WTC11 (cell line): ENCODE measurements around the gene CMTM7. TPM values are rescaled to one million over a fixed set of nuclear protein-coding genes. Genes with fewer than 3 reads are reported as not detected.

Experiments
- ATAC-seq: fragments of 200-7000 bp; cut with Tn5 transposase; 2 replicates; pipeline ENCODE4 v1.10.0; 2021; ENCODE audit warnings: mild to moderate bottlenecking, moderate library complexity
- CTCF ChIA-PET: fragments of 300-600 bp; sonication (Branson Sonifier 250); formaldehyde crosslinking; loops from one replicate; lab custom pipeline; 2021; ENCODE audit warnings: antibody characterized with exemption; lab: Charles Lee
- POLR2A ChIA-PET: fragments of 350-600 bp; sonication (Branson Sonifier 250); formaldehyde crosslinking; loops from one replicate; lab custom pipeline; 2021; ENCODE audit warnings: antibody characterized with exemption; lab: Charles Lee
- DNase-seq: peaks from one replicate; pipeline ENCODE4 v3.0.0; 2021; ENCODE audit warnings: low spot score
- H3K27ac Mint-ChIP-seq: 2 replicates; pipeline ENCODE4 v1.8.0; 2021; ENCODE audit warnings: mixed read lengths
- H3K27me3 Mint-ChIP-seq: 2 replicates; pipeline ENCODE4 v1.8.0; 2021; ENCODE audit warnings: low read depth, mild to moderate bottlenecking, moderate library complexity, mixed read lengths
- H3K36me3 Mint-ChIP-seq: 2 replicates; pipeline ENCODE4 v1.8.0; 2021; ENCODE audit warnings: mixed read lengths
- H3K4me1 Mint-ChIP-seq: 2 replicates; pipeline ENCODE4 v1.8.0; 2022; ENCODE audit warnings: mixed read lengths
- H3K4me3 Mint-ChIP-seq: 2 replicates; pipeline ENCODE4 v1.8.0; 2021; ENCODE audit warnings: mild to moderate bottlenecking, moderate library complexity, mixed read lengths
- H3K9me3 Mint-ChIP-seq: 2 replicates; pipeline ENCODE4 v1.8.0; 2021; ENCODE audit warnings: mixed read lengths
- AFF4 ChIP-seq: sonication (generic); formaldehyde crosslinking; IDR thresholded peaks from 2 replicates; pipeline ENCODE4 v1.8.1; 2023; ENCODE audit warnings: mild to moderate bottlenecking, missing genetic modification reagents, borderline replicate concordance
- ATF1 ChIP-seq: sonication (generic); formaldehyde crosslinking; IDR thresholded peaks from 2 replicates; pipeline ENCODE4 v1.8.1; 2023; ENCODE audit warnings: mild to moderate bottlenecking, moderate library complexity, missing genetic modification reagents
- CBFB ChIP-seq: sonication (generic); formaldehyde crosslinking; IDR thresholded peaks from 2 replicates; pipeline ENCODE4 v1.8.1; 2022; ENCODE audit warnings: mild to moderate bottlenecking, low read depth, missing genetic modification reagents
- EMX1 ChIP-seq: fragments of 250-450 bp; sonication (Bioruptor Pico); IDR thresholded peaks from 2 replicates; pipeline ENCODE4 v1.8.0; 2021; ENCODE audit warnings: mild to moderate bottlenecking
- ESRRA ChIP-seq: sonication (generic); formaldehyde crosslinking; IDR thresholded peaks from 2 replicates; pipeline ENCODE4 v1.8.1; 2022; ENCODE audit warnings: mild to moderate bottlenecking, missing genetic modification reagents, borderline replicate concordance
- FOXJ3 ChIP-seq: sonication (generic); formaldehyde crosslinking; IDR thresholded peaks from 2 replicates; pipeline ENCODE4 v1.9.0; 2021; ENCODE audit warnings: missing genetic modification reagents, mild to moderate bottlenecking, borderline replicate concordance
- FOXP1 ChIP-seq: sonication (generic); formaldehyde crosslinking; IDR thresholded peaks from 2 replicates; pipeline ENCODE4 v1.8.0; 2022; ENCODE audit warnings: missing genetic modification reagents, mild to moderate bottlenecking, moderate library complexity, borderline replicate concordance
- NR2C2 ChIP-seq: sonication (generic); formaldehyde crosslinking; IDR thresholded peaks from 2 replicates; pipeline ENCODE4 v1.8.0; 2022; ENCODE audit warnings: mild to moderate bottlenecking, missing genetic modification reagents
- NR3C1 ChIP-seq: sonication (generic); formaldehyde crosslinking; conservative IDR thresholded peaks from 2 replicates; pipeline ENCODE4 v1.8.1; 2023; ENCODE audit warnings: low read depth, mild to moderate bottlenecking, missing genetic modification reagents
- RORB ChIP-seq: fragments of 250-450 bp; sonication (Bioruptor Pico); IDR thresholded peaks from 2 replicates; pipeline ENCODE4 v1.9.0; 2021; ENCODE audit warnings: mild to moderate bottlenecking
- TCF7 ChIP-seq: sonication (generic); formaldehyde crosslinking; IDR thresholded peaks from 2 replicates; pipeline ENCODE4 v1.8.0; 2022; ENCODE audit warnings: mild to moderate bottlenecking, low read depth, missing genetic modification reagents, moderate library complexity
- TEAD1 ChIP-seq: sonication (generic); formaldehyde crosslinking; IDR thresholded peaks from 2 replicates; pipeline ENCODE4 v1.8.0; 2022; ENCODE audit warnings: mild to moderate bottlenecking, missing genetic modification reagents
- ZBTB43 ChIP-seq: sonication (generic); formaldehyde crosslinking; IDR thresholded peaks from 2 replicates; pipeline ENCODE4 v1.8.1; 2023; ENCODE audit warnings: mild to moderate bottlenecking, missing genetic modification reagents
- ZNF232 ChIP-seq: sonication (generic); formaldehyde crosslinking; IDR thresholded peaks from 2 replicates; pipeline ENCODE4 v1.8.0; 2022; ENCODE audit warnings: mild to moderate bottlenecking, missing genetic modification reagents
- ZNF317 ChIP-seq: sonication (generic); formaldehyde crosslinking; IDR thresholded peaks from 2 replicates; pipeline ENCODE4 v1.8.1; 2023; ENCODE audit warnings: low read depth, mild to moderate bottlenecking, moderate library complexity, missing genetic modification reagents, borderline replicate concordance
- ZNF512 ChIP-seq: sonication (generic); formaldehyde crosslinking; IDR thresholded peaks from 2 replicates; pipeline ENCODE4 v1.8.1; 2022; ENCODE audit warnings: missing genetic modification reagents, borderline replicate concordance
- ZNF532 ChIP-seq: fragments of 250-450 bp; sonication (Bioruptor Pico); IDR thresholded peaks from 2 replicates; pipeline ENCODE4 v1.9.0; 2021; ENCODE audit warnings: mild to moderate bottlenecking, borderline replicate concordance
- total RNA-seq: library from RNA; stranded (reverse); gene quantifications from 3 replicates; pipeline ENCODE4 v1.2.3, GENCODE V29; 2021
- TF ChIP-seq, protein P1 (sequence below): sonication (generic); formaldehyde crosslinking; IDR thresholded peaks from 2 replicates; pipeline ENCODE4 v1.8.0; 2023; ENCODE audit warnings: missing genetic modification reagents
- TF ChIP-seq, protein P2 (sequence below): sonication (generic); formaldehyde crosslinking; IDR thresholded peaks from 2 replicates; pipeline ENCODE4 v1.8.0; 2022; ENCODE audit warnings: mild to moderate bottlenecking, missing genetic modification reagents

The CMTM7 gene
- total RNA-seq, 1 experiment from 2014 or later: 23.4 TPM

- TF ChIP-seq ZNF532 (CRISPR knock-in tag): no peak
- TF ChIP-seq ZNF232: no peak
- no peak for TF ChIP-seq FOXP1 (CRISPR knock-in tag)
- TF ChIP-seq, protein P1, sequence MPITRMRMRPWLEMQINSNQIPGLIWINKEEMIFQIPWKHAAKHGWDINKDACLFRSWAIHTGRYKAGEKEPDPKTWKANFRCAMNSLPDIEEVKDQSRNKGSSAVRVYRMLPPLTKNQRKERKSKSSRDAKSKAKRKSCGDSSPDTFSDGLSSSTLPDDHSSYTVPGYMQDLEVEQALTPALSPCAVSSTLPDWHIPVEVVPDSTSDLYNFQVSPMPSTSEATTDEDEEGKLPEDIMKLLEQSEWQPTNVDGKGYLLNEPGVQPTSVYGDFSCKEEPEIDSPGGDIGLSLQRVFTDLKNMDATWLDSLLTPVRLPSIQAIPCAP (CRISPR knock-in tag): no peak
- TF ChIP-seq, protein P2, sequence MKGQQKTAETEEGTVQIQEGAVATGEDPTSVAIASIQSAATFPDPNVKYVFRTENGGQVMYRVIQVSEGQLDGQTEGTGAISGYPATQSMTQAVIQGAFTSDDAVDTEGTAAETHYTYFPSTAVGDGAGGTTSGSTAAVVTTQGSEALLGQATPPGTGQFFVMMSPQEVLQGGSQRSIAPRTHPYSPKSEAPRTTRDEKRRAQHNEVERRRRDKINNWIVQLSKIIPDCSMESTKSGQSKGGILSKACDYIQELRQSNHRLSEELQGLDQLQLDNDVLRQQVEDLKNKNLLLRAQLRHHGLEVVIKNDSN (CRISPR knock-in tag): no peak
- TF ChIP-seq EMX1 (CRISPR knock-in tag): no peak
- no peak for TF ChIP-seq ZNF317 (CRISPR knock-in tag)
- TF ChIP-seq ESRRA: no peak
- TF ChIP-seq ZNF512: no peak
- no peak for TF ChIP-seq TEAD1
- TF ChIP-seq NR2C2: no peak
- TF ChIP-seq, all 79 proteins: peak for 0
Observed at GRCh38 chr3:32436816-32437189, 45.1 kb downstream of the CMTM7 start (continued).

DNA sequence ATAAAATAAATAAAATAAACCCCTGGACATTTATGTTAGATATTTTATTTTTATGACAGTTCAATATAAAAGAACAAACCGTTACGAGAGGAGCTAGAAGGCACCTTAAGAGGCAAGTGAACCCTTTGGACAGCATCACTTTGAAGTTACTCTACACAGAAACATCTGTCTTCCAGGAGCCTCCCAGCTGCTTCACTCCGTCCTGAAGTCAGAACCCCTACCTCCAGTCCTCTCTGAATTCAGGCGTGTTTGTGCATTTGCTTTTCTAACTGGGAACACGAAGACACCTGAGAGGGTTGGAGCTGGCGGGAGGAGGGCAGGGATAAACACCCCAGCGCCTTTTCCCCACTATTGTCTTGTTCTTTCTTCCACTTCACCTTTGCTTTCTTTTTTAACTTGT lies 46.2 kb downstream of the CMTM7 start:
- ATAC-seq (no peak), DNase-seq (no peak)
- TF ChIP-seq AFF4: no peak
- no peak for TF ChIP-seq CBFB
- TF ChIP-seq ZBTB43 (CRISPR knock-in tag): no peak
- TF ChIP-seq TCF7: no peak
- TF ChIP-seq NR3C1 (CRISPR knock-in tag): no peak
- TF ChIP-seq, protein P1 (CRISPR knock-in tag): no peak
- no peak for TF ChIP-seq ATF1
- no peak for TF ChIP-seq RORB (CRISPR knock-in tag)
- no peak for TF ChIP-seq FOXJ3 (CRISPR knock-in tag)
- Mint-ChIP-seq H3K9me3 (no peaks in the 10 kb centered on the region), H3K27me3 (no peaks in the 10 kb centered on the region), H3K4me3 (no peak overlapping the region), H3K36me3 (0 out of 2 replicates have a peak, but pooled peaks cover 4% of the 10 kb centered on the region), H3K4me1 (peaks cover 16% of the 10 kb centered on the region), H3K27ac (no peak overlapping the region)
- ChIA-PET CTCF (interaction anchor here (2.0 kb wide), 1 partner anchor 30 kb away, joined by 8 read pairs; no protein-coding TSS in a partner anchor), POLR2A (no interaction called here)
